GM20000 (cell line): Measurements from ENCODE around the gene GPN2.

Experiments
- DNase-seq: peaks from one replicate; pipeline ENCODE4 v3.0.0; 2012; ENCODE audit warnings: low spot score
- CTCF ChIP-seq: IDR thresholded peaks from 2 replicates; pipeline ENCODE4 v1.5.1; 2012; ENCODE audit warnings: mild to moderate bottlenecking, control low read depth; ENCODE audit errors: extremely low read depth, missing control alignments

Gene GPN2

GRCh38 chr1:26912147-26912490, 22.0 kb upstream of the GPN2 start:
- DNase-seq = no peak
- no peak for TF ChIP-seq CTCF

- no peak for DNase-seq
- no peak for TF ChIP-seq CTCF
Observed at GRCh38 chr1:26911399-26912146, 21.5 kb upstream of the GPN2 start.

GRCh38 chr1:26910343-26911160, 20.5 kb upstream of the GPN2 start:
- no peak for DNase-seq
- no peak for TF ChIP-seq CTCF

- TF ChIP-seq CTCF = no peak
- no peak for DNase-seq
Observed at GRCh38 chr1:26909951-26910342, 19.9 kb upstream of the GPN2 start.

- TF ChIP-seq CTCF = no peak
- DNase-seq = no peak
Observed at GRCh38 chr1:26907071-26907917, 17.2 kb upstream of the GPN2 start.

GRCh38 chr1:26900815-26901511, 10.9 kb upstream of the GPN2 start:
- DNase-seq = no peak
- no peak for TF ChIP-seq CTCF
